Measurements from ENCODE around the gene GYPE.
"Not testable (repeated sequence)": the region's sequence is repeated elsewhere in the genome, so short reads cannot be mapped to it uniquely, and the experiment has no call there.

GRCh38 chr4:143857391-143858336 is 47.7 kb downstream of the GYPE start:
- not testable (repeated sequence) for TF ChIP-seq CTCF (IDR thresholded peaks at IDR 0.05; ENCODE audit: low read depth, low read length, poor library complexity, severe bottlenecking); EZH2phosphoT487 (IDR thresholded peaks at IDR 0.05; ENCODE audit: borderline replicate concordance, low read length)
